HG03175 (cell line): ENCODE results near the gene CHP1.
A peak's percentile ranks its signal among the peaks of the same experiment; 100 is the strongest.
"Not testable (repeated sequence)": the region's sequence is repeated elsewhere in the genome, so short reads cannot be mapped to it uniquely, and the experiment has no call there.

Experiments
- ATAC-seq: cut with Tn5 transposase; IDR thresholded peaks from one replicate; pipeline ENCODE4 v1.9.1; 2021; ENCODE audit warnings: mild to moderate bottlenecking, moderate library complexity; ENCODE audit not compliant: unreplicated experiment

CHP1 gene

GRCh38 chr15:41289953-41290352, 58.9 kb downstream of the CHP1 start:
- ATAC-seq: no peak

DNA sequence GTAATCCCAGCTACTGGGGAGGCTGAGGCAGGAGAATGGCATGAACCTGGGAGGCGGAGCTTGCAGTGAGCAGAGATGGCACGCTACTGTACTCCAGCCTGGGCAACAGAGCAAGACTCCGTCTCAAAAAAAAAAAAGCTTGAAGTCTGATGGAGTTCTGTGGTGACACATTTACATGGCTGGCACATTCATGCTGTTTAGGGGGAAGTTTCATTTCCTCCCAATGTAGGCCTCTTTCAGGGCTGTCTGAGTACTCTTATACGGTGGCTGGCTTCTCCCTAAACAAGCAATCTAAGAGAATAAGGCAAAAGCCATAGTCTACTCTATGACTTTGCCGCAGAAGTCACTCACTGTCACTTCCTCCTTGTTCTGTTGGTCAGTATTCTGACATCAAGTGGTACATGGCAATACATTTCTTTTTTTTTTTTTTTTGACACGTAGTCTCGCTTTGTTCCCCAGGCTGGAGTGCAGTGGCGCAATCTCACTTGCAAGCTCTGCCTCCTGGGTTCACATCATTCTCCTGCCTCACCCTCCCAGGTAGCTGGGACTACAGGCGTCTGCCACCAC, 60.1 kb downstream of the CHP1 start:
- ATAC-seq: peak; percentile 71

- no peak for ATAC-seq
Observed at GRCh38 chr15:41292521-41292920, 61.5 kb downstream of the CHP1 start.

GRCh38 chr15:41301139-41301538, 70.1 kb downstream of the CHP1 start:
- not testable (repeated sequence) for ATAC-seq

- ATAC-seq: no peak
Observed at GRCh38 chr15:41301587-41301986, 70.5 kb downstream of the CHP1 start.

- ATAC-seq: no peak
Observed at GRCh38 chr15:41304149-41304770, 73.2 kb downstream of the CHP1 start.

- no peak for ATAC-seq
Observed at GRCh38 chr15:41307679-41308078, 76.6 kb downstream of the CHP1 start.

DNA sequence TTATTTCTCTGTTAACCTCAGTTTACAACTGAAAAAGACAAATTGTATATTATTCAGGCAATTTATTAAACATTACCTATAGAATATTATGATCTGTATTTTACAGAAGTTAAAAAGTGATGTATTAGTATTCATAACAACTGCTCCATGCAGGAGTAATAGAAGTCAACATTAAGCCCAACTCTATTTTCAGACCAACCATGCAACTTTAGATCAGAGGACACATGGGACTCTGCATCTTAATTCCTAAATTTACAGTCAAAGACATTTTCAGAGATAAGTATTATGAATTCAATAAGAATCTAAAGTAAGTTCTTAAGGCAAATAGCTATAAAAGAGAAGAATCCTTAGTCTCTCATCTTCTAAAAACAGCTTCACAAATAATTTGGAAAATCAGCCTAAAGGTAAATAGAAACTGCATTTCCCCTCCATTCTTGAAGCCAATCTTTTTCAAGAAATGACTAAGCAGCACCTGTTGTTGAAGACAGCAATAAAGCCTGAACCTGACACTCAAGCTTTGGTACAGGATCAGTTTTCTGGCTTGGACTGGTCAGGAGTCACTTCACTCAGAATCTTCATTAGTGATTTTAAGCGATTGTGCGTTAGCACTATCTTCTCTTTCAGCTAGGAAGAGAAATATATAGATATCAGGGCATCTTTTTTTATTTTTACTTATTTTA, 78.3 kb downstream of the CHP1 start:
- ATAC-seq: no peak

DNA sequence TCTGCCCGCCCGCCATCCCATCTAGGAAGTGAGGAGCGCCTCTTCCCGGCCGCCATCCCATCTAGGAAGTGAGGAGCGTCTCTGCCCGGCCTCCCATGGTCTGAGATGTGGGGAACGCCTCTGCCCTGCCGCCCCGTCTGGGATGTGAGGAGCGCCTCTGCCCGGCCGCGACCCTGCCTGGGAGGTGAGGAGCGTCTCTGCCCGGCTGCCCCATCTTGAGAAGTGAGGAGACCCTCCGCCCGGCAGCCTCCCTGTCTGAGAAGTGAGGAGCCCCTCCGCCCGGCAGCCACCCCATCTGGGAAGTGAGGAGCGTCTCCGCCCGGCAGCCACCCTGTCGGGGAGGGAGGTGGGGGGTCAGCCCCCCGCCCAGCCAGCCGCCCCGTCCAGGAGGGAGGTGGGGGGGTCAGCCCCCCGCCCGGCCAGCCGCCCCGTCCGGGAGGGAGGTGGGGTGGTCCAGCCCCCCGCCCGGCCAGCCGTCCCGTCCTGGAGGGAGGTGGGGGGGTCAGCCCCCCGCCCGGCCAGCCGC, 89.8 kb downstream of the CHP1 start:
- ATAC-seq: not testable (repeated sequence)

GRCh38 chr15:41323611-41324010, 92.5 kb downstream of the CHP1 start:
- ATAC-seq: no peak

DNA sequence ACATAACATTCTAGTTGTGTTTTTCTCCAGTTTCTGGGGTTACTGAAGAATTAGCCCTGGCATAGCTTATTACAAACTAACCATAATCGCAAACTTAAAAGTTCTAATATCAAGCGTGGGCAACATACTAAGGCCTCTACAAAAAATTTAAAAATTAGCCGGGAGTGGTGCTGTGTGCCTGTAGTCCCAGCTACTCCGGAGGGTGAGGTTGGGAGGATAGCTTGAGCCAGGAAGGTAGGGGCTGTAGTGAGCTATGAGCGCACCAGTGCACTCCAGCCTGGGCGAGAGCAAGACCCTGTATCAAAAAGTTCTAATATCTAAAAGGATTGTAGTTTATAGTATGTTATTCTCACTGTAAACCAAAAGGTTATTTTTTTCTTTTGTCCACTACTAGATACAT, 100.2 kb downstream of the CHP1 start:
- ATAC-seq: no peak
